HUES48 (cell line): ENCODE results near the gene TSPAN32.
"Not testable (repeated sequence)": the region's sequence is repeated elsewhere in the genome, so short reads cannot be mapped to it uniquely, and the experiment has no call there.

Experiments
- H3K27ac ChIP-seq: one replicate; pipeline ENCODE4 v1.7.0; 2013; ENCODE audit warnings: low read depth, low read length, inconsistent platforms
- H3K27me3 ChIP-seq: 2 replicates; pipeline ENCODE4 v1.6.1; 2013; ENCODE audit warnings: mild to moderate bottlenecking, low read length; ENCODE audit not compliant: control insufficient read depth, insufficient read depth
- H3K36me3 ChIP-seq: 2 replicates; pipeline ENCODE4 v1.6.1; 2013; ENCODE audit warnings: low read length; ENCODE audit not compliant: control insufficient read depth, insufficient read depth
- H3K4me1 ChIP-seq: 2 replicates; pipeline ENCODE4 v1.6.1; 2013; ENCODE audit warnings: mild to moderate bottlenecking, low read length; ENCODE audit not compliant: control insufficient read depth, insufficient read depth
- H3K4me3 ChIP-seq: 2 replicates; pipeline ENCODE4 v1.5.1; 2013; ENCODE audit warnings: mild to moderate bottlenecking, low read depth, low read length
- H3K9ac ChIP-seq: 2 replicates; pipeline ENCODE4 v1.6.1; 2013; ENCODE audit warnings: mild to moderate bottlenecking, low read depth, low read length, moderate library complexity
- H3K9me3 ChIP-seq: 2 replicates; pipeline ENCODE4 v1.6.1; 2013; ENCODE audit warnings: low read length; ENCODE audit not compliant: control insufficient read depth, insufficient read depth

The TSPAN32 gene

GRCh38 chr11:2325123-2325522 is 23.3 kb downstream of the TSPAN32 start:
- no peak overlapping the region for H3K27ac ChIP-seq
- no peaks in the 10 kb centered on the region for H3K4me1 ChIP-seq
- no peak overlapping the region for H3K4me3 ChIP-seq
- no peaks in the 10 kb centered on the region for H3K9me3 ChIP-seq
- no peak overlapping the region for H3K9ac ChIP-seq
- H3K27me3 ChIP-seq, result no peaks in the 10 kb centered on the region
- no peaks in the 10 kb centered on the region for H3K36me3 ChIP-seq

DNA sequence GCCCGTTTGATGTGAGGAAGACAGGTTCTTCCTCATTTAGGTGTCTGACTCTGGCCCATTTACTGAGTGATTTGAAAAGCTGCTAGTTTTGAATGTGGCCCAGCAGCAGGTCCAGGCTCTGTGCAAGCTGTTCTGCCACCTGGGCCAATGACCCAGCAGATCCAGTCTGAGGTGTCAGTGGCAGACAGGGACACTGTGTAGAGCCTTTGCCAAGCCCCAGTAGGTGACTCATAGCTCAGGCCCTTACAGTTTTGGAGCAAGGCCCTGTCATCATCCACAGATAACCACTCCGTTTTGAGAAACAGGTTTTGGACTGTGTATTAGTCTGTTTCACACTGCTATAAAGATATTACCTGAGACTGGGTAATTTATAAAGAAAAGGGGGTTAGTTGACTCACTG is 23.9 kb downstream of the TSPAN32 start:
- H3K4me1 ChIP-seq, result no peaks in the 10 kb centered on the region
- no peaks in the 10 kb centered on the region for H3K36me3 ChIP-seq
- no peak overlapping the region for H3K27ac ChIP-seq
- H3K9ac ChIP-seq, result no peak overlapping the region
- no peak overlapping the region for H3K4me3 ChIP-seq
- peaks cover 4% of the 10 kb centered on the region for H3K9me3 ChIP-seq
- H3K27me3 ChIP-seq, result no peaks in the 10 kb centered on the region

DNA sequence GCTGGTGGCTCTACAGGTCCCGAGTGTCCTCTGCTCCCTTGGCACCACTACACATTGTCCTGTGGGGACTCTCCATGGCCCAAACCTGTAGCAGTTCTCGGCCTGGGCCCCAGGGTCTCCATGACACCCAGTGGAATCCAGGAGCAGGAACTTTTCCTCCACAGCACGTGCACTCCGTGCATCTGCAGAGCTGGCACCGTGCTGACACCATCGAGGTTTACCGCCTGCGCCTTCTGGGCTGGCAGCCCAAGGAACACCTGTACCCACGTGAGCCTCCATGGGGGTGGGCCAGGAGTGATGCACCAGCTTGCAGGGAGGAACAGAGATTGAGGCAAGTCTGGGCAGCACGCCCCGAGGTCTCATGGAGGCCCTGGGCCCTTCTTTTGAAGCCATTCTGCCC is 25.2 kb downstream of the TSPAN32 start:
- Histone ChIP-seq H3K9me3 (peaks cover 9% of the 10 kb centered on the region), H3K27me3 (no peaks in the 10 kb centered on the region), H3K9ac (no peak overlapping the region), H3K4me3 (no peak overlapping the region), H3K36me3 (no peaks in the 10 kb centered on the region), H3K4me1 (no peaks in the 10 kb centered on the region), H3K27ac (no peak overlapping the region)

DNA sequence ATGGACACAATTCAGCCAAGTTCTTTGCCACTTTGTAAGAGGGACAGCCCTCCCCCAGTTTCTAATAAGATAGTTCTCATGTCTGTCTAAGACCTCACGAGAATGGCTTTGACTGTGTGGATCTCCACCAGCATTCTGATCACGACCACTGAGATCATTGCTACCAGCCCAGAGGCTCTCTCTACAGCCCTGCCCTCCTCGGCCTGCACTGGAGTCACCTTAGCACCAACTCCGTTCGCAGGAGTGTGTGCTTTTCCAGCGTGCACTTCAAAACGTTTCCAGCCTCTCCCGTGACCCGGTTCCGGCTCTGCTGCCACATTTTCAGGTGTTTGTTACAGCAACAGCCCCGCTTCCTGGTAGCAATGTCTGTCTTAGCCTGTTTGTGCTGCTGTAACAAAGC is 26.2 kb downstream of the TSPAN32 start:
- Histone ChIP-seq H3K27me3 (no peaks in the 10 kb centered on the region), H3K4me3 (no peak overlapping the region), H3K27ac (no peak overlapping the region)

GRCh38 chr11:2328656-2329354 is 27.0 kb downstream of the TSPAN32 start:
- Histone ChIP-seq H3K36me3 (no peaks in the 10 kb centered on the region), H3K9me3 (peaks cover 9% of the 10 kb centered on the region), H3K27me3 (no peaks in the 10 kb centered on the region), H3K4me1 (no peaks in the 10 kb centered on the region), H3K4me3 (no peak overlapping the region), H3K9ac (no peak overlapping the region), H3K27ac (no peak overlapping the region)

More for the DNA sequence above, 26.2 kb downstream of the TSPAN32 start:
- Histone ChIP-seq H3K4me1 (no peaks in the 10 kb centered on the region), H3K36me3 (no peaks in the 10 kb centered on the region), H3K9me3 (peaks cover 9% of the 10 kb centered on the region), H3K9ac (no peak overlapping the region)

GRCh38 chr11:2329551-2329950 is 27.7 kb downstream of the TSPAN32 start:
- H3K36me3 ChIP-seq, result no peaks in the 10 kb centered on the region
- H3K4me1 ChIP-seq, result no peaks in the 10 kb centered on the region
- no peak overlapping the region for H3K27ac ChIP-seq
- no peaks in the 10 kb centered on the region for H3K27me3 ChIP-seq
- H3K4me3 ChIP-seq, result no peak overlapping the region
- peaks cover 9% of the 10 kb centered on the region for H3K9me3 ChIP-seq
- no peak overlapping the region for H3K9ac ChIP-seq

GRCh38 chr11:2330696-2331095 is 28.9 kb downstream of the TSPAN32 start:
- Histone ChIP-seq H3K36me3 (no peaks in the 10 kb centered on the region), H3K9me3 (peaks cover 9% of the 10 kb centered on the region), H3K4me1 (no peaks in the 10 kb centered on the region), H3K9ac (no peak overlapping the region), H3K27ac (no peak overlapping the region), H3K4me3 (no peak overlapping the region), H3K27me3 (no peaks in the 10 kb centered on the region)

GRCh38 chr11:2331404-2331803 is 29.6 kb downstream of the TSPAN32 start:
- Histone ChIP-seq H3K9ac (no peak overlapping the region), H3K9me3 (peaks cover 9% of the 10 kb centered on the region), H3K4me3 (no peak overlapping the region), H3K4me1 (no peaks in the 10 kb centered on the region), H3K36me3 (no peaks in the 10 kb centered on the region), H3K27me3 (no peaks in the 10 kb centered on the region), H3K27ac (no peak overlapping the region)

DNA sequence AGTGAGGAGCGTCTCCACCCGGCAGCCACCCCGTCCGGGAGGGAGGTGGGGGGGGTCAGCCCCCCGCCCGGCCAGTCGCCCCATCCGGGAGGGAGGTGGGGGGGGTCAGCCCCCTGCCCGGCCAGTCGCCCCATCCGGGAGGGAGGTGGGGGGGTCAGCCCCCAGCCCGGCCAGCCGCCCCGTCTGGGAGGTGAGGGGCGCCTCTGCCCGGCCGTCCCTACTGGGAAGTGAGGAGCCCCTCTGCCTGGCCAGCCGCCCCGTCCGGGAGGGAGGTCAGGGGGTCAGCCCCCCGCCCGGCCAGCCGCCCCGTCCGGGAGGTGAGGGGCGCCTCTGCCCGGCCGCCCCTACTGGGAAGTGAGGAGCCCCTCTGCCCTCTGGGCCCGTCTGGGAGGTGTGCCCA is 30.8 kb downstream of the TSPAN32 start:
- not testable (repeated sequence) for H3K27me3 ChIP-seq, H3K36me3 ChIP-seq, H3K4me1 ChIP-seq, H3K9me3 ChIP-seq, H3K4me3 ChIP-seq, H3K27ac ChIP-seq, H3K9ac ChIP-seq

DNA sequence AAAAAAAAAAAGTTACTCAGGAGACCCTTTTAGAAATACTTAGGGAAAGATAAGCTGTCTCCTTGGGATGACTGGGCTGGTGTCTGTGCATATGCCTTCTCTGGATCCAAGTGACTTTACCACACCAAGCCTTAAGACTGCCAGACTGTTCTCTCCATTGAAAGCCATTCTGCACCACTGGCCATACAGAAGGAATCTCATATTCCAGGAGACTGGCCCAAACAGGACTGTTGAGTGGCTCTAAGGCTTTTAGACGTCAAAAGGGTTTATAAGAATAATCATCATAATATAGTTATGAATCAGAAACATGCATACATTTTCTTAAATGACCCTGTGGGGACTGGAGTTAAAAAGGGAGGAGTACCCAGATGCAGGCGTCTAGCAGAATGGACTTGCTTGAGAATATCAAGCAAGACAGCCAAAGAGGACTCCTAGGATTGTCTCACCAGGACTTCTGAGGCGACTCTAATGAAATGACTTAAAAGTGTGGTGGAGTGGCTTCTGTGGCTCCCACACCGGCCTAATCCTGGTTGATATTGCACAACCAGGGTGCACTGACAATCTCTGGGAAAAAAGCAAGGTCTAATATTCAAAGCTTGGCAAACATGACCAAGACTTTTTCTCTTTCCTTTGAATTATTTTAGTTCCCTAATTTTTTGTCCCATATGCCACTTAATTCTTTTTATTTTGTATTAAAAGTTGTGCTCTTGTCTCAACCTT is 31.8 kb downstream of the TSPAN32 start:
- H3K9me3 ChIP-seq, H3K4me1 ChIP-seq, H3K4me3 ChIP-seq, H3K36me3 ChIP-seq, H3K27ac ChIP-seq, H3K9ac ChIP-seq, H3K27me3 ChIP-seq: not testable (repeated sequence)

DNA sequence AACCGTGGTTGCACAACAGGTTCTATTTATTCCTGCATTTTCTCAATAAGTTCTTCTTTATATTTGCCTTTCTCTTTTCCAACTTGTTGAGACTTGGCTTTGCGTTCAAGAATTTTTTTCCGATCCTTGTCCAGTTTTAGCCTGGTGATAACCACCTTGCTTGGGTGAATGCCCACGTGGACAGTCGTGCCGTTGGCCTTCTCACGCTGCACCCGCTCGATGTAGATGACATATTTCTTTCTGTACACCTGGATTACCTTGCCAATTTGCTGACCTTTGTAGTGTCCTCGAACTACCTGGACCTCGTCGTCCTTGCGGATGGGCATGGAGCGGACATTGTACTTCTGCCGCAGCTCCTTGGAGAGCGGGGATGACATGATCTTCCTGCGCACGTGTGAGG is 33.5 kb downstream of the TSPAN32 start:
- H3K9me3 ChIP-seq, H3K36me3 ChIP-seq, H3K27ac ChIP-seq, H3K9ac ChIP-seq, H3K4me3 ChIP-seq, H3K27me3 ChIP-seq: not testable (repeated sequence)
- H3K4me1 ChIP-seq, result peaks cover 21% of the 10 kb centered on the region
